ENCODE data around the gene DOCK11. TPM values are rescaled to one million over a fixed set of nuclear protein-coding genes. Genes with fewer than 3 reads are reported as not detected.

Gene DOCK11
- total and polyA plus RNA-seq, 9 of the 15 experiments (the other 6 are each of a cell fraction or from before 2014, with no cell fraction given), result 41.8 to 77.8 (median 50.9) TPM

DNA sequence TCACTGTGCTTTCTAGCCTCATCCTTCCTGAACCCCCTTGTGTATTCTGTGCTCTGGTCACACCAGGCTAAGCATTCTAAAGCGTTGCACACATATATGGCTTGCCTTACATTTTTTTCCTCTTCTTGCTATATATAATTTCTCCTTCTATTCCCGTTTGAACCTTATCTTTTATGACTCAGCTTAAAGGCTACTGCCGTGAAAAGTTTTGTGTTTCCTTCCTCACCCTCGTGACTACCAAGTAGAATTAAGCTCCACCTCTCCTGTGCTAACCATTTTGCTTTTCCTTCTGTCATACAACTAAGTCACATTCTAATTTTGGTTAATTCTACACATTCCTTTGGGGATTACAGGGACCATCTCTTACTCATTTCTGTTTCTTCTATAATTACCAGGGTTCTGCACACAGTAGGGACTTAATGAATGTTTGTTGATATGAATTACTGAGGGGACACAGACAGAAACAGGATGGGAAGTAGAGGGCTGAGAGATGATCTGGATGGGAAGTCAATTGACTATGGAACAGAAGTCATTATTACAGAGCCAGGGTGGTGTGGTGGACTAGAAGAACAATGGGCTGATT is 67.1 kb downstream of the DOCK11 start (continued):
- TF ChIP-seq SMARCE1 (IDR thresholded peaks at IDR 0.05) (peak; percentile 70), MAFG (tag; conservative IDR thresholded peaks at IDR 0.05) (peak; percentile 87), BRF1 (IDR thresholded peaks at IDR 0.05; ENCODE audit: borderline replicate concordance, extremely low read depth, insufficient read length) (no peak)
- TF ChIP-seq, protein P1, sequence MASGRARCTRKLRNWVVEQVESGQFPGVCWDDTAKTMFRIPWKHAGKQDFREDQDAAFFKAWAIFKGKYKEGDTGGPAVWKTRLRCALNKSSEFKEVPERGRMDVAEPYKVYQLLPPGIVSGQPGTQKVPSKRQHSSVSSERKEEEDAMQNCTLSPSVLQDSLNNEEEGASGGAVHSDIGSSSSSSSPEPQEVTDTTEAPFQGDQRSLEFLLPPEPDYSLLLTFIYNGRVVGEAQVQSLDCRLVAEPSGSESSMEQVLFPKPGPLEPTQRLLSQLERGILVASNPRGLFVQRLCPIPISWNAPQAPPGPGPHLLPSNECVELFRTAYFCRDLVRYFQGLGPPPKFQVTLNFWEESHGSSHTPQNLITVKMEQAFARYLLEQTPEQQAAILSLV (tag; IDR thresholded peaks at IDR 0.05), result no peak

DNA sequence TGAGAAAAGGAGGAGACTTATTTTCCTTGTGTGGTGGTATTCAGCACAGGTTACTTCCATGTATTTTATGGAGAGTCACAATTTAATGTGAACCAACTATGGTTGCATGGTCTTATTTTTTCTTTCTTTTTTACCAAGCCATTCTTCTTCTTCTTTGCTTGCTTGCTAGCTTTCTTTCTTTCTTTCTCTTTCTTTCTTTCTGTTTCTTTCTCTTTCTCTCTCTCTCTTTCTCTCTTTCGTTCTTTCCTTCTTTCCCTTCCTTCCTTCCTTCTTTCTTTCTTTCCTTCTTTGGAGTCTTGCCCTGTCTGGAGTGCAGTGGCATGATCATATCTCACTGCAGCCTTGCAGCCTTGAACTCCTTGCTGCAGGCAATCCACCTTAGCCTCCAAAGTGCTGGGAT is 68.9 kb downstream of the DOCK11 start:
- H3K36me3 ChIP-seq (ENCODE audit: control insufficient read depth, insufficient read depth, low read length), result peaks cover 73% of the 10 kb centered on the region
- peak overlapping the region; percentile 51; the same call in 1 of the 3 replicates for H3K27ac ChIP-seq (ENCODE audit: extremely low read depth, low read depth, low read length)
- no peak for TF ChIP-seq TFAM (CRISPR knock-in tag; conservative IDR thresholded peaks at IDR 0.05)
- no peak for TF ChIP-seq ILK (tag; IDR thresholded peaks at IDR 0.05; ENCODE audit: borderline replicate concordance, low read depth)
- TF ChIP-seq, protein P2, sequence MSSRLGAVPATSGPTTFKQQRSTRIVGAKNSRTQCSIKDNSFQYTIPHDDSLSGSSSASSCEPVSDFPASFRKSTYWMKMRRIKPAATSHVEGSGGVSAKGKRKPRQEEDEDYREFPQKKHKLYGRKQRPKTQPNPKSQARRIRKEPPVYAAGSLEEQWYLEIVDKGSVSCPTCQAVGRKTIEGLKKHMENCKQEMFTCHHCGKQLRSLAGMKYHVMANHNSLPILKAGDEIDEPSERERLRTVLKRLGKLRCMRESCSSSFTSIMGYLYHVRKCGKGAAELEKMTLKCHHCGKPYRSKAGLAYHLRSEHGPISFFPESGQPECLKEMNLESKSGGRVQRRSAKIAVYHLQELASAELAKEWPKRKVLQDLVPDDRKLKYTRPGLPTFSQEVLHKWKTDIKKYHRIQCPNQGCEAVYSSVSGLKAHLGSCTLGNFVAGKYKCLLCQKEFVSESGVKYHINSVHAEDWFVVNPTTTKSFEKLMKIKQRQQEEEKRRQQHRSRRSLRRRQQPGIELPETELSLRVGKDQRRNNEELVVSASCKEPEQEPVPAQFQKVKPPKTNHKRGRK (tag; IDR thresholded peaks at IDR 0.05), result peak; percentile 85
- DNase-seq (ENCODE audit: extremely low read depth in 1 of 4, low spot score in 3 of 4) (no peak), ATAC-seq (no peak), FAIRE-seq (no peak)
- no peaks in the 10 kb centered on the region for H3K9me3 ChIP-seq (replicated peaks; ENCODE audit: control insufficient read depth, insufficient read depth, low read depth, low read length)
- H3K4me1 ChIP-seq (replicated peaks in 1 of 2; ENCODE audit: control insufficient read depth in 2 of 2, insufficient read depth in 2 of 2, low read length in 2 of 2), result peaks cover 6 to 32% of the 10 kb centered on the region in 2 experiments
- WGBS (ENCODE audit: insufficient coverage, low coverage, missing lambda C conversion rate), result no CpG with 5 or more reads among the region's 1 CpG
- ChIA-PET POLR2A (no interaction called here), CTCF (ENCODE audit: low intra/inter-chr PET ratio) (no interaction called here)
- intact Hi-C loops (cut with micrococcal nuclease) (loop anchor here (5.0 kb wide), 1 partner anchor 67 kb away; the partner anchor contains the start of gene DOCK11), in situ Hi-C loops (cut with MboI) (no loop called here)
- no peaks in the 10 kb centered on the region for H3K9me1 ChIP-seq (ENCODE audit: control insufficient read depth, insufficient read depth, low read length)
- peaks cover 10% of the 10 kb centered on the region; the same call in 1 of the 3 replicates for H3K79me2 ChIP-seq (ENCODE audit: control insufficient read depth, insufficient read depth, low read length)
- H3K4me3 ChIP-seq, result no peak overlapping the region
- H3K4me2 ChIP-seq (ENCODE audit: insufficient read depth, low read length), result no peak overlapping the region
- no peak overlapping the region; a peak in 1 of 4 replicates for H3K9ac ChIP-seq (ENCODE audit: insufficient read depth in 1 of 2, low read depth in 2 of 2, low read length in 2 of 2)
- H2AFZ ChIP-seq (ENCODE audit: low read depth, low read length), result no peak overlapping the region
- H4K20me1 ChIP-seq (replicated peaks; ENCODE audit: control insufficient read depth, insufficient read depth, low read length), result no peaks in the 10 kb centered on the region
- BruUV-seq (replicated peaks), result no TSS peak
- H3K27me3 ChIP-seq (ENCODE audit: control insufficient read depth in 2 of 2, insufficient read depth in 2 of 2, low read length in 2 of 2), result no peaks in the 10 kb centered on the region
